Measurements from ENCODE around the gene WDR86.

- TF ChIP-seq POLR2A (IDR thresholded peaks at IDR 0.05; ENCODE audit: low read depth, low read length) = no peak
- no peak for TF ChIP-seq CTCF (conservative IDR thresholded peaks at IDR 0.05; ENCODE audit: low read depth, low read length)
These were observed 10.3 kb upstream of the WDR86 start for GRCh38 chr7:151420144-151420543.
